Left kidney (tissue), 8 donors: Measurements from ENCODE around the gene CPT2. TPM values are rescaled to one million over a fixed set of nuclear protein-coding genes. Genes with fewer than 3 reads are reported as not detected.

Experiments used
- DNase-seq: peaks from one replicate; pipeline ENCODE4 v3.0.0-alpha.2; 2013
- long read RNA-seq, 8 donors: transcript quantifications; one replicate each; lab custom pipeline, GENCODE V29; 2026
- polyA plus RNA-seq: library from polyadenylated mRNA; unstranded; fragments of 120-200 nt; gene quantifications from one replicate; pipeline ENCODE4 v1.2.1, GENCODE V29; 2013; ENCODE audit not compliant: insufficient read length

CPT2 gene
- 28.9 TPM for polyA plus RNA-seq
- long read RNA-seq, donor 1, full-length matches to known transcripts: 10 of 131 reads
- long read RNA-seq, donor 1, partial matches to known transcripts: 65 of 131 reads
- long read RNA-seq, donor 1, other reads (novel, unspliced or antisense): 56 of 131 reads
- long read RNA-seq, donor 2, full-length matches to known transcripts: 8 of 122 reads
- long read RNA-seq, donor 2, partial matches to known transcripts: 44 of 122 reads
- long read RNA-seq, donor 2, other reads (novel, unspliced or antisense): 70 of 122 reads
- long read RNA-seq, donor 3, full-length matches to known transcripts: 10 of 86 reads
- long read RNA-seq, donor 3, partial matches to known transcripts: 45 of 86 reads
- long read RNA-seq, donor 3, other reads (novel, unspliced or antisense): 31 of 86 reads
- long read RNA-seq, donor 4, full-length matches to known transcripts: 1 of 1 reads
- long read RNA-seq, donor 4, partial matches to known transcripts: 0 of 1 reads
- long read RNA-seq, donor 4, other reads (novel, unspliced or antisense): 0 of 1 reads
- long read RNA-seq, donor 5, full-length matches to known transcripts: 9 of 231 reads
- long read RNA-seq, donor 5, partial matches to known transcripts: 133 of 231 reads
- long read RNA-seq, donor 5, other reads (novel, unspliced or antisense): 89 of 231 reads
- long read RNA-seq, donor 6, full-length matches to known transcripts: 7 of 17 reads
- long read RNA-seq, donor 6, partial matches to known transcripts: 10 of 17 reads
- long read RNA-seq, donor 6, other reads (novel, unspliced or antisense): 0 of 17 reads
- long read RNA-seq, donor 7, full-length matches to known transcripts: 14 of 170 reads
- long read RNA-seq, donor 7, partial matches to known transcripts: 55 of 170 reads
- long read RNA-seq, donor 7, other reads (novel, unspliced or antisense): 101 of 170 reads
- long read RNA-seq, donor 8, full-length matches to known transcripts: 4 of 4 reads
- long read RNA-seq, donor 8, partial matches to known transcripts: 0 of 4 reads
- long read RNA-seq, donor 8, other reads (novel, unspliced or antisense): 0 of 4 reads

DNA sequence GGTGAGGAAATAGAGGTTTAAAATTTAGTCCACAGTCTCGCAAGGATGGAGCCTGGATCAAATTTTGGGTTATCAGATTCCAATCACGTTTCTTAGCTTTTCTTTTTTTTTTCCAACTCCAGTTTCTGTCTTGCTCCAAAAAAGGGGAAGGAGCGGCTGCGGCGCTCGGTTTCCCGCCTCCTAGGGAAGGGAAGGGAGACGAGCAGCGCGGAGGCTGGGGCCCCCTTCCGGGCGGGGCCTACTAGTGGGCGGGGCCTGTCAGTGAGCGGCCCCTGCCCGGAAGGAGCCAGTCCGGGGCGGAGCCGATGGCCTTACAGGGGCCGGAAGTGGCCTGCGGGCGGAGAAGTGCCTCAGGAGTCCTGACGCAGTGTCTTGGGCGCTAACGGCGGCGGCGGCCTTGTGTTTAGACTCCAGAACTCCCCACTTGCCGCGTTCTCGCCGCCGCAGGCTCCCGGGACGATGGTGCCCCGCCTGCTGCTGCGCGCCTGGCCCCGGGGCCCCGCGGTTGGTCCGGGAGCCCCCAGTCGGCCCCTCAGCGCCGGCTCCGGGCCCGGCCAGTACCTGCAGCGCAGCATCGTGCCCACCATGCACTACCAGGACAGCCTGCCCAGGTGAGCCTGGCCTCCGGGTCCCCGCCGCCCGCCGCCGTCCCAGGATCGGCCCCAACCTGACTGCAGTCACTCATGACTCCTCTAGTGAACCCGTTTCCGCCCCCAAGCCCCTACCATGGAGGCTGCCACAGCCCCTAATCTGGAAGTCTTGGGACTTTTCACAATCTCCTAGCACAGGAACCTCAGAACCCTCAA lies at the start of gene CPT2:
Gene CPT2, plus strand, starts transcription at position 340 of the 806 bp plus-strand sequence. Its CDS starts 120 bp downstream, at position 460.
- peak; percentile 93 for DNase-seq

DNA sequence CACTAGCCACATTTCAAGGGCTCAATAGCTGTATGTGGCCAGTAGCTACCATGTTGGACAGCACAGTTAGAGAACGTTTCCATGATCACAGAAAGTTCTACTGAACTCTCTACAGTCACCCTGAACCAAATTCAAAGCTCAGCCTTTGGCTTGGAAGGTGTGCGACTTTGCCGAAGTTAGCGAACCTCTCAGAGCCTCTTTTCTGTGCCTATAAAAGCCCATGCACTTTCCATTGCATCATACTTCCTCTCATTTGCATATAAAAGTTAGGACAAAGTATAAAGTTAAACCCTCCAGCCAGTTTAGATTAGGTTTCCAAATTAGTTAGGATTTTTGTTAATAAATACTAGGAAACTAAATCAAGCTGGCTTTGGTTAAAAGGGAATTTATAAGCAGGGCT lies 49.5 kb upstream of the CPT2 start:
- DNase-seq: no peak

DNA sequence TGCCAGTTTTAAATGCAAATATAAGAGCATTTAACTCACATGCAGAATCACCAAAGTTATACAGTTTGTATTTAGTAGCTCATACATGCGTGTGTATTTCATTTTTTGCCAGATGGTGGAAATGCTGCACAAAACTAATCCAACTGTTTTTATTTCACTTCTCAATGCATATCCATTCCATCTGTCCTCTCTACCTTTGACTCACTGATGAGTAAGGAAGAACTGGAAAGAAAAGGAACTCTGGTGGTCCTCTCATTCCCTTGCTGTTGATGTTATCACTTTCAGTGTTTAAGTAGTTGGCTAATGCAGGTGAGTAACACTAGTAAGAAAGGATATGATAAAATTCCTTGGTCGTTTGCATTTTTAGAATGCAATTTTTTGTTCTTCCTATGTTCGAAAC lies 48.5 kb upstream of the CPT2 start:
- DNase-seq: no peak

DNA sequence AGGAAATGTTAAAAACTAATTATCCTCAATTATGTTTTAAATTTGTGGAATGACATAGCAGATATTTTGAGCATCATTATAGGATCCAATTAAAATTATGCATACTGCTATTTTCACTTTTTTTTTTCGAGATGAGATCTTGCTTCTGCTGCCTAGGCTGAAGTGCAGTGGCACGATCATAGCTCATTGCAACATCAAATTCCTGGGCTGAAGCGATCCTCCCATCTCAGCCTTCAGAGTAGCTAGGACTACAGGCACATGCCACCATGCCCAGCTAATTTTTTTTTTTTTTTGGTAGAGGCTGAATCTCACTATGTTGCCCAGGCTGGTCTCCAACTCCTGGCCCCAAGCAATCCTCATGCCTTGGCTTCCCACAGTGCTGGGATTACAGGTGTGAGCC lies 42.9 kb upstream of the CPT2 start:
- no peak for DNase-seq

DNA sequence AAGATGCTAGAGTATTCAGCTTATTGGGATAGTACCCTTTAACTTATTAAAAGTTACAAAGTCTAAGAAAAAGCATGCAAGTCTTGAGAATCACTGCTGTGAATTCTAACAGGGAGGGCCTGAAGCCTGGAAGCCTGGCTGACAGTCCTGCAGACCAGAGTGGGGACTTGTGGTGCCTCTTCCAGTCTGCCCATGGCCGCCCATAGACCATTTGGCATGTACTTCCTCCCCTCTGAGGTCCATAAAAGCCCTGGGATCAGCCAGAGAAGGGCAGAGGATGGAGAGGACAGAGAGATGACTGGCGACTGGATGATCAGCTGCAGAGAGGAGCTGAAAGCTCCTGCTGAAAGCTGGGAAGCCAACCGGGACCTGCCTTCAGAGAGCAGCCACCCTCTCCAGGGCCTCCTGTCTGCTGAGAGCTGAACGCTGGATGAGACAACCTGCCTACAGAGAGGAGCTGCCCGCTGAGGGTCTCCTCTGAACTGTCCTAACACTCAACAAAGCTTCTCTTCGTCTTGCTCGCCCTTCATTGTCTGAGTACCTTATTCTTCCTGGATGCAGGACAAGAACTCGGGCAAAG lies 41.7 kb upstream of the CPT2 start:
- DNase-seq: no peak

DNA sequence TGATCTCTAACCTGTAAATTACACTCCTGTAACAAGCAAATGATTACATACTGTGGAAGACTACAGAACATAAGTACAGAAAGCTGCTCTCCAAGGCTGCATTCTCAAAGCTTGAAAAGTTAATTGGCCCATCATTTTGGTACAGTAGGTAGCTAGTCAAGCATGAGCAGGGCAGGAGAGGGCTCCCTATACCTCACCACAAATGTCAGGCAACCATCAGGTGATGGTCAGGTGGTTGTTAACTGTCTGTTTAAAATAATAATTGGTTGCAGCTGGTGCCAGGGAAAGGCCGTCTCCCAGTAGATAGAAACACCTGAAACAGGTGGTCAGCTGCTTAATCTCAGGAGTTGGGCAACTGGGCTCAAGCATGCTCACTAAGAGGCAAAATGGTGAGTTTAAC lies 41.1 kb upstream of the CPT2 start:
- no peak for DNase-seq

DNA sequence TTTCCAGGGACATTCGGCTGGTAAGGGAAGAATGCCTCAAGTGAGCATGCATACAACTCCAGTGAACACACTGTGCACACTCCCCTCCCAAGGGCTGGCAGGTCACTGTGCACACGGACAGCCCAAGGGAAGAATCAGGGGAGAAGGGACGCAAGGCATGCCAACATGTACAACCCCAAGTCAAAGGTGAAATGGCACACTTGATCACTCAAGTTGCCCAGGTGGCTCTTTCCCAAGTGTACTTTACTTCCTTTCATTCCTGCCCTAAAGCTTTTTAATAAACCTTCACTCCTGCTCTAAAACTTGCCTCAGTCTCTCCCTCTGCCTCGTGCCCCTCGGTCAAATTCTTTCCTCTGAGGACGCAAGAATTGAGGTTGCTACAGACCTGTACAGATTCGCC lies 40.7 kb upstream of the CPT2 start:
- no peak for DNase-seq

DNA sequence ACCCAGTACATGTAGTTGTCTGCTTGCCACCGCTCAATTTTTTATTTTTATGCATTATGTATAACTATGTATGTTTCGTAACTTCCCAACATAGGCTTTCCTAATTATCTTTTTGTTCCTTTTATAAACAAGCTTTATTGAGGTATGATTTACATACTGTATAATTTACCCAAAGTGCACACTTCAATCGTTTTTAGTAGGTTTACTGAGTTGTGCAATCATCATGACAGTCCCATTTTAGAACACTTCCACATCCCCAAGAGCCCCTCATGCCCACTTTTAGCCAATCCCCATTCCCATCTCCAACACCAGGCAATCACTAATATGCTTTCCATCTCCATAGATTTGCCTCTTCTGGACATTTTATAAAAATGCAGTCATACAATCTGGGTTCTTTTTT lies 39.8 kb upstream of the CPT2 start:
- DNase-seq: no peak

DNA sequence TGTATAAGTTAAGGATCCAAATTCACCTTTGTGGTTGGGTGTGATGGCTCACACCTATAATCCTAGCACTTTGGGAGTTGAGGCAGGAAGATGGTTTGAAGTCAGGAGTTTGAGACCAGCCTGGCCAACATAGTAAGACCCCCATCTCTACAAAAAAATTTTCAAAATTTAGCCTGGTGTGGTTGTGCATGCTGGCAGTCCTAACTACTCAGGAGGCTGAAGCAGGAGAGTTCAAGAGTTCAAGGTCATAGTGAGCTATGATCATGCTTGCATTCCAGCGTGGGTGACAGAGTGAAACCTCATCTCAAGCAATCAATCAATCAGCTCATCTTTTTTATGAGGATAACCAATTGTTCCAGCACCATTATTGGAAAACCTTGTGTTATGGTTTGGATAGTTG lies 37.7 kb upstream of the CPT2 start:
- DNase-seq: no peak

DNA sequence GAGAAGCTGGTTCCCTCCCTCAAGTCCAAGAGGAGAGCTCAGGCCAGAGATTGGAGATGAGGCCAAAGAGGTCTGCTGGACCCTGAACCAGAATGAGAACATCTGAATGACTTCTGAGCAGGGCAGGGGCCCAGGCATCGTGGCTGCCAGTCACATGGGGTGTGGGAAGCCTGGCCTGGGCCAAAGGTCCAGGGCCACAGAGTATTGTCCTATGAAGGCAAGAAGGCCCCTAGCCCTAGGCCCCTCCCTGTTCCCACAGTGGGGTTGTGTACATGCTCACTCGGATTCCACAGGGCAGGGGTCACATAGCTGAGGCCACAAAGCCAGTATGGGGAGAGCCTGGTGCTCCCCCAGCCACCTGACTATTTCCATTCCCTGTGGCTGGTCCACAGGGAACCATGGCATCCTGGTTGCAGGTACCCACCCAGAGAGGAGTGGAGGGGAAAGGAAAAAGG lies 35.7 kb upstream of the CPT2 start:
- no peak for DNase-seq

DNA sequence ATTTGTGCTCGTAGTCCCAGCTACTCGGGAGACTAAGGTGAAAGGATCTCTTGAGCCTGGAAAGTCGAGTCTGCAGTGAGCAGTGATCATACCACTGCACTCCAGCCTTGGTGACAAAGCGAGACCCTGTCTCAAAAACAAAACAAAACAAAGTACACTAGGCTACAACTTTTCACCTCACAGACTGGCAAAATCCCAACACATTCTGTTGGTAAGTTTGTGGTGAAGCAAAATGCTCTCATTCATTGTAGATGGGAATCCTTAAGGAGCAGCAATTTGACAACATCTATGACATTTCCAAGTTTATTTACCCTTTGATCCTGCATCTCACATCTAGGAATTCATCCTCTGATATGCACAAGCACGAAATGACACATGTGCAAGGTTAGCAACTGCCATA lies 34.0 kb upstream of the CPT2 start:
- DNase-seq: no peak

DNA sequence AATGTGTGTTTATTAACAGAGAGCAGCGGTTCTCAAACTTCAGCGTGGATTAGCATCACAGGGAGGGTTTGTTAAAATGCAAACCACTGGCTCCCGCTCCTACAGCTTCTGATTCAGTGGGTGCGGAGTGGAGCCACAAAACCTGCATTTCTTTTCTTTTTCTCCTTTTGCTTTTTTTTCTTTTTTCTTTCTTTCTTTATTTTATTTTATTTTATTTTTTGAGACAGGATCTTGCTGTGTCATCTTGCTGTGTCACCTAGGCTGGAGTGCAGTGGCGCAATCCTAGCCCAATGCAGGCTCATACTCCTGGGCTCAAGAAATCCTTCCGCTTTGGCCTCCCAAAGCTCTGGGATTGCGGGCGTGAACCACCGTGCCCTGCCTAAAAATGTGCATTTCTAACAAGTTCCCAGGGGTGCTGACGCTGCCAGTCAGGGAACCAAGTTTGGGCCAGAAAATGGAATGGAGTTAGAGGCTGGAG lies 33.3 kb upstream of the CPT2 start:
- no peak for DNase-seq

DNA sequence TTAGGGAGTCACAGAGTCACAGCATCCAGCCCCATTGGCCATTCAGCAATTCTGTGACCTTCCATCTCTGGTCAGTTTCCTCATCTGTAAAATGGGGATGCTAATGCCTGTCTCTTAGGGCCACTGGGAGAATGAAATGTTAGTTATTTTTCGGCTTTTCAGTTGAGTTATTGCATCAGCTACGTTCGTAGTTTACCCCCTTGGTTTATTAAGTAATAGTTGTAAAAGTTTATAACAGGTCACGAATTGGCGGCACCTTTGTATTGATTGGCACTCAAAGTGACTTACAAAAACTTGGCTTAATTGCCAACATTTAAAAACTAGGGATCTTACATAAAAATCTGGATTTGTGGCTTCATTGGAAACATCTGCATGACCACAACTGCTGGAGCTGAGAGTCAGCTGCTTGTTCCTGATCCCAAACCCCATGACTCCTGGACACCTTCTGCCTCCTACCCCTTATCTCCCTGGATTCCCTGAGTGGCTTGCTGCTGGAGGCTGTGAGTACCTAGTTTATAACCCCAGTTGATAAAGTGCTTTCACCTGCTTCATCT lies 31.1 kb upstream of the CPT2 start:
- DNase-seq: no peak

DNA sequence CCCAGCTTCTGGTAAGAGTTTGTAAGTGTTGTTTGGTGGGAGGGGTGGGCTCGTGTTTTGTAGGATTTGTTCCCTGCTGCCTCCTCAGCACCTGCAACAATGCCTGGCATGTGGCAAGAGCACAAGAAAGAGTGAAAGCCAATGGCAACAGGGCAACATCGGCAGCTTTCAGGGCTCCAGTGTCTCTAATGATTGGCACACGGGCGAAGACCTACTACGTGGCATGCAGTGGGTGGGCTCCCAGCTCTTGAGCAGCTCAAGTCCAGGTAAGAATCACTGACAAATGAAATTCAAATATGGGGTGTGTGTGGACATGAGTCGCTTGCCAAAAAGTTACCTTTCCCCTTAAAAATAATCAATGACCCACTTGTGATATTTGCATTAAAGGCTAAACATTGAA lies 30.3 kb upstream of the CPT2 start:
- DNase-seq: no peak

DNA sequence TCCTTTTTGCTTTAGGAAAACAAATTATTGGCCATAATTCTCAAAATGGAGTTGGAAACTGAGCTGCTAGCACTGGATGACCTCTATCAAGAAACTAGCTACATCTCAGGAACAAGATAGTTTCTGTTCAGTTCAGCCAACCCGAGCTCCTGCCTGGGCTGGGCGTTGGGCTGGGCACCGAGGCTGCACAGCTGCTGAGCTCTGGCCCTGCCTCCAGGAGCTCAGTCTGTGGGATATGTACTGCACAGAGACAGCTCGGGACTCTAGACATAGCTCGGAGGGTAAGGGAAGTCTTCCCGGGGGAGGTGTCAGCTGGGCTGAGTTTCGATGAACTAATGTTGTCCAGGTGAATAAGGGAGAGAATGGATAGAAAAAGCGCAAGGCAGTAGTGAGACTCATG lies 29.7 kb upstream of the CPT2 start:
- DNase-seq: no peak

DNA sequence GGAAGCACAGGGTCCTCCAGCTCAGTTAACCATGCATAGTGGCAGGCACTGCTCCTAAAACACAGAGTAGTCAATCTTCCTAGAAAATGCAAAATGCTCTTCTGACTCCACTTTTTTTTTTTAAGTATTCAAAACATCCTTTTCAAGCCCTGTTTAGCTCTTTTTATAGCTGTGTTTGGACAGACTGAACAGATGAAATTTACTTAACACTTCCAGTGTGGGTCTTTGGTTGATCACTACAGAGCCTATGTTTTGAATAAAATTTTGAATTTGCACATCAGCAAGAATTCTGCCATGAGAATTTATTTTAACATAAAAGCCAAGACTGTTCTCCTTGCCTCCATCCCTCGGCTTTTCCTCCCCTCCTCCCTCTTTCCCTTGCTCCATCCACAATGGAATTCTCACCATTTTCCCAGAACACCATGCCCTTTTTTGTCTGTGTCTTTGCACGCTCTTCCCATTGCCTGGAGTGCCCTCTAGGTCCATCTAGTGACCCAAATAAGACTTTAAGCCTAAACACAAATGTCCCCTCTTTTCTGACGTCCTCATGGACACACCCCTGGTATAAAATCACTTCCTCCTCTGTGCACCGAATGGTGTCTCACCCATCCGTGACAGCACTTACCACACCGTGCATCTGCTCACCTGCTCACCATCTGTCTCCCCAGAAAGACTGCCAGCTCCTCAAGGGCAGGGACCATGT lies 24.0 kb upstream of the CPT2 start:
- DNase-seq: no peak

DNA sequence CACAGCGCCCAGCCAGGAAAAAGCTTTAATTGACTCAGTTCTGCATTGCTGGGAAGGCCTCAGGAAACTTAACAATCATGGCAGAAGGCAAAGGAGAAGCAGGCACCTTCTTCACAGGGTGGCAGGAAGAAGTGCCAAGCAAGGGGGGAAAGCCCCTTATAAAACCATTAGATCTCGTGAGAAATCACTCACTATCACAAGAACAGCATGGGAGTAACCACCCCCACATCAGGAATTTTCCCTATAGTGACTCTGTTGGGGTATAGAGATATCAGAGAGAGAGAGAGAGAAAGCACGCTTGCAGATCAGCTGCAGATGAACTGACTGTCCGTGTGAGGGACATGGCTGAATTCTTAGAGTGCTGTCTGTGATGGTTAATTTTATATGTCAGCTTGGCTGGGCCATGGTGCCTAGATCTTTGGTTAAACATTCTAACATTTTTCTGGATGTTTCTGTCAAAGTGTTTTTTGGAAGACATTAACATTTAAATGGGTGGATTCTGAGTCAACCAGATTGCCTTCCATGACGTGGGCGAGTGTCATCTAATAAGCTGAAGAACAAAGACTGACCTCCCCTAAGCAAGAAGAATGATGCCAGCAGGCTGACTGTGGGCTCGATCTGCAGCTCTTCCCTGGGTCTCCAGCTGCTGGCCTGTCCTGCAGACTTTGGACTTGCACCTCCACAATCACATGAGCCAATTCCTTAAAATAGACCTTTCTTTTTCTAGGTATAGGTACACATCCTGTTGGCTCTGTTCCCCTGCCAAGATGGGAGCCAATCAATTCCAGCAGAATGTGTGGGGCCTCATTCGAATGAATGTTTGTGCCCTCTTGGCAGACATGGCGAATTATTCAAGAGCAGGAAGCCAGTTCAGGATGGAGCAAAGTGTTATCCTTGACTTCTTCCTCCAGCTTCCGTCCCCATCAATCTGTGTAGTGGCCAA lies 21.4 kb upstream of the CPT2 start:
- DNase-seq: no peak

DNA sequence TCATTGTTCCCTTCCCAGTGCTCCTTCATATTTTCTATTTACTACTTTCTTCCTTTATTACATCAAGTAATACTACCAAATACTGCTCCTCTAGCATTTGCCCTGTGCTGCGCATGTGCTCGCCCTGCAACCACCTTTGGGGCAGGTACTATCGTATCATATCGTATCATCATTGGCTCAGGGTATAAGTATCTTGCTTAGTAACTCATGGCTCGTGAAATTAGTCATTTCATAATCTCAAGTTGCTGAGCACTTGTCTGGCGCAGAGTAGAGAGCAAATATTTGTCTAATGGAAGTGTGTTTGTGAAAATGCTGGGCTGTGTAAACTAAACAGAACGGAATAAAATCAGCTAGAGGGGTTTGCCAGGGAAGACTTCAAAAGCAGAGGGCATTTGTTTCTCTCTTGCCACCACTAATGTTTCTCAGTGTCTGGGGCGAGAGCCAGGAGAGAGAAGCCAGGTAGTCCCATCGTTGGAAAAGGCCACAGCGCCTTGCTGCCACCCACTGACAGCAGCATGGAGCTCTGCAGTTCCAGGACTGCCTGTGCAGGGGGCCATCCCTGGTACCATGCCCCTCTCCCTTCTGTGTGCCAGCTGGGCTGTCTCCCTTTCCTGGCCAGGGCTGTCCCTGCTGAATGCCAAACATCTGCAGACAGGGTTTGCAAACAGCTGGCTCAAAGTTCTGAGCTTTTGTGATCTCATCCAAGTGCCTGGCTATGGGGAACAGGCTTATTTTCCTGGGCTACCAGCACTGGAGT lies 20.0 kb upstream of the CPT2 start:
- DNase-seq: no peak
